Measurements from ENCODE around the gene RAB40B.

The RAB40B gene

GRCh38 chr17:82650723-82651122 is 47.8 kb downstream of the RAB40B start:
- no peak for TF ChIP-seq CTCF (IDR thresholded peaks at IDR 0.05)
- Histone ChIP-seq H3K36me3 (no peaks in the 10 kb centered on the region), H3K9me3 (no peaks in the 10 kb centered on the region), H3K27me3 (no peaks in the 10 kb centered on the region), H3K27ac (no peak overlapping the region), H3K4me1 (ENCODE audit: control insufficient read depth in 1 of 2, insufficient read depth in 1 of 2, low read depth in 1 of 2, low read length in 1 of 2) (peaks cover 37 to 40% of the 10 kb centered on the region in 2 experiments), H3K4me3 (ENCODE audit: low read depth in 1 of 2, low read length in 1 of 2) (no peak overlapping the region)

- Histone ChIP-seq H3K4me3 (ENCODE audit: low read depth in 1 of 2, low read length in 1 of 2) (no peak overlapping the region), H3K36me3 (peaks cover under 1% of the 10 kb centered on the region), H3K9me3 (no peaks in the 10 kb centered on the region), H3K4me1 (ENCODE audit: control insufficient read depth in 1 of 2, insufficient read depth in 1 of 2, low read depth in 1 of 2, low read length in 1 of 2) (peaks cover 26 to 30% of the 10 kb centered on the region in 2 experiments), H3K27me3 (no peaks in the 10 kb centered on the region), H3K27ac (peak overlapping the region; percentile 38)
- no peak for TF ChIP-seq CTCF (IDR thresholded peaks at IDR 0.05)
Measured at GRCh38 chr17:82649501-82650261, 48.8 kb downstream of the RAB40B start.

GRCh38 chr17:82648742-82649331 is 49.7 kb downstream of the RAB40B start:
- H3K27ac ChIP-seq: peak overlapping the region; percentile 91
- peaks cover 18 to 22% of the 10 kb centered on the region in 2 experiments for H3K4me1 ChIP-seq (ENCODE audit: control insufficient read depth in 1 of 2, insufficient read depth in 1 of 2, low read depth in 1 of 2, low read length in 1 of 2)
- peak overlapping the region in 1 of 2 experiments; percentile 27 for H3K4me3 ChIP-seq (ENCODE audit: low read depth in 1 of 2, low read length in 1 of 2)
- H3K27me3 ChIP-seq: no peaks in the 10 kb centered on the region
- H3K36me3 ChIP-seq: peaks cover 8% of the 10 kb centered on the region
- H3K9me3 ChIP-seq: no peaks in the 10 kb centered on the region
- TF ChIP-seq CTCF (IDR thresholded peaks at IDR 0.05): no peak

GRCh38 chr17:82648165-82648668 is 50.3 kb downstream of the RAB40B start, which contains the start of gene WDR45B:
TSS of gene WDR45B (minus strand) at chr17:82648444. CDS start at chr17:82648340, 104 bp downstream.
- Histone ChIP-seq H3K4me1 (ENCODE audit: control insufficient read depth in 1 of 2, insufficient read depth in 1 of 2, low read depth in 1 of 2, low read length in 1 of 2) (peaks cover 18% of the 10 kb centered on the region in 2 experiments), H3K36me3 (peaks cover 15% of the 10 kb centered on the region), H3K4me3 (ENCODE audit: low read depth in 1 of 2, low read length in 1 of 2) (peak within 1 kb of the TSS; percentile 86 to 94), H3K27me3 (no peaks in the 10 kb centered on the region), H3K9me3 (no peaks in the 10 kb centered on the region), H3K27ac (peak within 1 kb of the TSS; percentile 91)
- TF ChIP-seq CTCF (IDR thresholded peaks at IDR 0.05): no peak

GRCh38 chr17:82647593-82648164 is 50.8 kb downstream of the RAB40B start:
- peak overlapping the region; percentile 91 for H3K27ac ChIP-seq
- H3K36me3 ChIP-seq: peaks cover 20% of the 10 kb centered on the region
- H3K4me3 ChIP-seq (ENCODE audit: low read depth in 1 of 2, low read length in 1 of 2): peak overlapping the region; percentile 86 to 94
- no peaks in the 10 kb centered on the region for H3K9me3 ChIP-seq
- H3K4me1 ChIP-seq (ENCODE audit: control insufficient read depth in 1 of 2, insufficient read depth in 1 of 2, low read depth in 1 of 2, low read length in 1 of 2): peaks cover 18% of the 10 kb centered on the region in 2 experiments
- no peaks in the 10 kb centered on the region for H3K27me3 ChIP-seq
- TF ChIP-seq CTCF (IDR thresholded peaks at IDR 0.05): no peak

Data from neutrophil (primary cell).